HG02981 (cell line): ENCODE results near the gene HEATR5B.

ENCODE experiments used
- ATAC-seq: cut with Tn5 transposase; IDR thresholded peaks from one replicate; pipeline ENCODE4 v1.9.1; 2021; ENCODE audit warnings: mild to moderate bottlenecking, moderate library complexity; ENCODE audit not compliant: unreplicated experiment

Gene HEATR5B

DNA sequence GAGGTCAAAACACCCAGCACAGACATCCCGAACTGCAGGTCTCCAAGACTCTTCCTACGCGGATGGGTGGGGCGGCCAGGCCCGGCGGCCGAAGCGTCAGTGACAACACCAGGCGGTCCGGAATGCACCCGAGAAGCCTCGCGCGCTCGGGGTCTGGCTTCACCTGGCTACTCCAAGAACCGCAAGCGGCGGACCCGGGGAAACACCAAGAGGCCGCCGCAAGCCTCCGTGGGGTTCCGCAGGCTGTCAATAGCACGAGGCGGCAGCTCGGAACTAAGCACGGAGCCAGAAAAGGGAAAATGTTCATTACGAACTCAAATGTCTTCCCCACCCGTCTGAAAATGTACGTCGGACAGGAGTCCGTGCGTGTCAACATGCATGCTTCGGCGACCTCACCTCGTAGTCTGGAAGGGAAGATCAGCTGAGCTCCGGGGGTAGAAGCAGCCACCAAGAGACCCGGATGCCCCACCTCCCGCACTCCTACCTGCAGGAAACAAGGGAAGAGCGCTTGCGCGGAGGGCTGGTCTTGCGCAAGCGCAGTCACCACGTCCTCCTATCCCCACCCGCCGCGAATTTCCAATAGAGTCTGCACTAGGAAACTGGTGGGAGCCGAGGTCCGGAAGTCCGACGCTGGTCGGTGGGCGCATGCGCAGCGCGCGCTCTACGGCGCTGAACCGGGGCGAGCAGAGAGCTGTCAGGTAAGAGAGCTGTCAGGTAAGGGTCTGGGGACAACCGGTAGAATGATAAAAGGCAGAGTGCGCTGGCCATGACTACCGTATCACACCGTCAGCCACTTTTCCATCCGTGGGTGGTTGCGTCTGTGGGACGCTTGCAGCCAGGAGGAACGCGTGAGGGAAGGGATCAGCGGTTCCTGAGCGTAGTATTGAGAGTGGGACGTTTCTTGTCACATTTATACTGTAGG lies at the start of gene HEATR5B, which contains the start of gene GPATCH11:
Gene HEATR5B, minus strand, starts transcription at position 500 of the 922 bp plus-strand sequence. CDS start 958 bp downstream, outside the sequence.
Gene GPATCH11, plus strand, starts transcription at position 646 of the 922 bp plus-strand sequence. CDS start 3,864 bp downstream, outside the sequence.
- peak; percentile 84 for ATAC-seq

GRCh38 chr2:37132914-37133313 lies 48.7 kb upstream of the HEATR5B start:
- no peak for ATAC-seq

GRCh38 chr2:37125416-37125815 lies 41.2 kb upstream of the HEATR5B start:
- ATAC-seq, result no peak

DNA sequence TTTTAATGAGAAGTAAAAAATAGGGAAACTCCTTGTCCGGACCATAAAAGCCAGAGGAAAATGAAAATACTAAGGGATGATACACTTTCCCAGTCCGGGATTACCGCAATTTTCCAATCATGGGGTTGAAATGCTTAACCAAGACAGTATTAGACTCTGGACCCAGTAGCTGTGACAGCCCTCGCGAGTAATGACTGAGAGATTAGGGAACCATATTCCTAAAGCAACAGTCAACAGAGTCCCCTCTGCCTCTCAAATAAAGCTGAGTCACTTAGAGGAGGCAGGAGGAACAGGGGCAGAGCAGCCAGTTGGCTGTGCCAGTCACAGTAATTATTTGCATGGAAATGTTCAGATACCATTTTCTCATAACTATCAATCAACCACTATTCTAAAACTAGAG lies 35.0 kb upstream of the HEATR5B start:
- no peak for ATAC-seq

- no peak for ATAC-seq
These were observed 33.4 kb upstream of the HEATR5B start for GRCh38 chr2:37117566-37117965.

DNA sequence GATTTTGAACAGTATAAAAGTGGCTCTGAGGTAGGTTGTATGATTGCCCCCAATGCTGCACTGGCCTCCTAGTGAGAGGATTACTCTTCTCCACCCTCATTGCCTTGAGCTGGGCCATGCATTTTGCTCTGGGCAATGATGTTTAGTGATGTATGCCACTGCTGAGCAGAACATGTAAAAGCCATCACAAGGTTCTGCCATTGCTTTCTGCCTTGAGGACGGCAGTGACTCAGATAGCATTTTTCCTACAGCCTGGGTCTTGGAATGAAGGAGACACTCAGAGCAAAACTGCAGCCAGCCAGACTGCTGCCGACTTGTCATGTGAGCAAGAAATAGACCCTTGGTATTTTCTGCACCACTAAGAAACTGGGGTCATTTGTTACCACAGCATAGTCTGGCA lies 27.8 kb upstream of the HEATR5B start:
- ATAC-seq, result no peak

DNA sequence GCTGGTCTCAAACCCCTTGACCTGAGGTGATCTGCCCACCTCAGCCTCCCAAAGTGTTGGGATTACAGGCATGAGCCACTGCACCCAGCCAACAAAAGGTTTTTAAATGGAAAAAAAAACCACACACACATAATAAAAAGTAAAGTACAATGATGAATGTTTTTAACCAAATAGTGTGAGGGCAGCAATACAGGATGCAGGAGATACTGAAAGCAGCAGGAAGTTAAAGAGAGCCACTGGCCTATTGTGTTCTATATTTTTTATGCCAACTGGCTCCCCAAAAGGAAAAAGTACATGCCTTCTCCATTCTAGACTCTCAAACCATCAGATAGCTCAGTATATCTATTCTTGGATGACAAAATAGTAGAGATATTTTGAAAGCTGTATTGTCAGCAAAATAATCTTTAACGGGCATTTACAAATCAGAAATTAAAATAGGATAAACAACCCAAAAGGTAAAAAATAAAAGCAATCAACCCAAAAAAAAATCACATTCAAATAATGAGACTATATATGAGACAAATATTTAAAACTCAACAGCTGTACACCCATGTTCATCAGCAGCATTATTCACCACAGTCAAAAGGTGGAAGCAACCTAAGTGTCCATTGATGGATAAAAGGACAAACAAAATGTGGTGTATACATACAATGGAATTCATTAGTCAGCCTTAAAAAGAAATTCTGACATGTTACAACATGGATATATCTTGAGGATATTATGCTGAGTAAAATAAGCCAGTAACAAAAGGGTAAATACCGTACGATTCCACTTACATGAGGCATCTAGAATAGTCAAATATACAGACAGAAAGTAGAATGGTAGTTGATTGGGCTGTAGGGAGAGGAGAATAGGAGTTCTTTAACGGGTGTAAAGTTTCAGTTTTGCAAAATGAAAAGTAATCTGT lies 26.4 kb upstream of the HEATR5B start:
- ATAC-seq, result no peak

- no peak for ATAC-seq
These were observed 25.4 kb upstream of the HEATR5B start for GRCh38 chr2:37109523-37109922.

GRCh38 chr2:37105150-37105549 lies 21.0 kb upstream of the HEATR5B start:
- no peak for ATAC-seq

GRCh38 chr2:37104178-37104577 lies 20.0 kb upstream of the HEATR5B start:
- no peak for ATAC-seq

GRCh38 chr2:37102588-37102987 lies 18.4 kb upstream of the HEATR5B start:
- no peak for ATAC-seq

DNA sequence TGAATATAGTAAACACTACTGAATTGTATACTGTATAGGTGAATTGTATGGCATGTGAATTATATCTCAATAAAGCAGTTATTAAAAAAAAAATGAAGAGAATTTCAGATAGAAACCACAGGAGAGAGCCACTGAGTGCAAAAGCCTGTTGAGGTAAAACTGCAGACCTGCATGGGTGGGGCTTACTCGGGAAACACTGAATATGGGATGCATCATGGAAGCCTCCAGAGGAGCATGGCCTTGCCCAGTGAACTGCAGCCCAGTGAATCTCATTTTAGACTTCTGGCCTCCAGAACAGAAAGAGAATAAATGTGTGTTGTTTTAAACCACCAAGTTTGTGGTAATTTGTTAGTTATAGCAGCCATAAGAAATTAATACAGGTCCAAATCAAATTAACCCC lies 15.9 kb upstream of the HEATR5B start:
- no peak for ATAC-seq

DNA sequence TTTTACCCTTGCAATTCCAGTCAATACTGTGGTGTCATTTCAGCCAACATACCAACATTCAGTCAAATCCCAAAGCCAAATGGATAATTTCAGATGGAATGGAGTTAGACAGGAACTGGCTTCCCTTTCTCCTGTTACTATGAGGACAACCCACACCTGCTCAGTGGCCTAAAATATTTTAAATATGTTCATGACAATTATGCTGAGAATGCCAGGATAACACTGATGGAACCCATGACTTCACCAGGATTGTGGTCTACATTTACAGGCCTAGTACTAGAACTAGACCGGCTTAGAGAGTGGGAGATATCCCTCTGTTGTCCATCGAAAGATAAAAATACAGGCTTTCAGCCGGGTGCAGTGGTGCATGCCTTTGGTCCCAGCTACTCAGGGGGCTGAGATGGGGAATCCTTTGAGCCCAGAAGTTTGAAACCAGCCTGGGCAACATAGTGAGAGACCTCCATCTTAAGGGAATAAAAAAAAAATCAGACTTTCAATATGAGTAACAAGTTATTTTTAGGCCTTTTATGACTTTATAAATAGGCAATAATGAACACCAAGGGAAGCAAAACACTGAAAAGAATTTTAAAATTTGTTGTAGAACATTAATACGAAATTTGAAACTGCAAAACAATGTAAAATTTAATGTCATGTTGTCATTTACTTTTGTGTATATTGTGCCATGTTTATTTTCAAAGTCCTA lies 14.4 kb upstream of the HEATR5B start:
- ATAC-seq, result no peak

GRCh38 chr2:37096568-37096967 lies 12.4 kb upstream of the HEATR5B start:
- no peak for ATAC-seq

- ATAC-seq, result peak; percentile 38
These were observed 7.7 kb upstream of the HEATR5B start for GRCh38 chr2:37091873-37092272.

DNA sequence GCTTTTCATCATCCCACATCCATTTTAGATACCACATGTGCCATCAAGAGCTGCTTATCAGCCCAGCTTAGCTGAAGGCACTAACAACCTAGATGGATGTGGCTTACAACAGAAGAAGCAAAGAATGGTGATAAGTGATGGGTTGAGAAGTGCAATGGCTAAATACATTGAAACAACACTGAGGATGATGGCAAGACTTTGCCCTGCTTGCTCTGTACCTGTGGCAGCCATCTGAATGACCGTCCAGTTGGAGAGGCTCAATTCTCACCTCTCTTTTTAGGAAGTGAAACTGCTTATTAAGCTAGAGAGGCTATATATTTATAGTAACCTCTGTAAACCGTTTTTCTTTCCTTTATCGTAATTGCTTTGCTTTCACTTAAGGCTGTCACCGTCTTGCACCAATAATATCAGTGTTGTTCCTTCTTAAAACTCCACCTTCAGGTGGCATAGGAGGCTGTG lies 5.9 kb upstream of the HEATR5B start:
- ATAC-seq, result peak; percentile 91

- ATAC-seq, result no peak
These were observed 1.6 kb upstream of the HEATR5B start for GRCh38 chr2:37085731-37086147.

GRCh38 chr2:37084797-37085196 lies 625 bp upstream of the HEATR5B start:
- ATAC-seq, result no peak

- no peak for ATAC-seq
These were observed 3.5 kb downstream of the HEATR5B start for GRCh38 chr2:37080689-37081088.

DNA sequence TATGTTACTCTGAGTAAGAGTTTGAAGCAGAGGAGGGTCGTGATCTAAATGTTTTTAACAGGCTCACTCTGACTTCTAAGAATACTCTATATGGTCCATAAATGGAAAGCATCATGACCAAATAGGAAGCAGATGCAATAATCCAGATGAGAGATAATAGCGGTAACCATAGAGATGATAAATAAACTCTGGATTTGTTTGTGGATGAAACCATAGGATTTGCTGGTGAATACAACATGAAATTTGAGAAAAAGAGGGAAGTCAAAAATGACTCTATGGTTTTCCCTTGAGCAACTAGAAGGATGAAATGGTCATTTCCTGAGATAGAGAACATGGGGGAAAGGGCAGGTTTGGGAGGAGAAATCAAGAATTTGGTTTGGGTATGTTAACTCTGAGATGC lies 3.9 kb downstream of the HEATR5B start:
- ATAC-seq, result no peak

- no peak for ATAC-seq
These were observed 13.2 kb downstream of the HEATR5B start for GRCh38 chr2:37070931-37071330.
